Esophagus muscularis mucosa (tissue), 4 donors: ENCODE data around the gene HFM1.

Experiments
- EP300 ChIP-seq: sonication (generic); formaldehyde crosslinking; IDR thresholded peaks from one replicate; pipeline ENCODE4 v1.6.1; 2017; ENCODE audit warnings: antibody characterized with exemption
- POLR2A ChIP-seq: fragments of 450-650 bp; IDR thresholded peaks from one replicate; pipeline ENCODE4 v1.6.1; 2017; ENCODE audit warnings: antibody characterized with exemption, moderate library complexity, mild to moderate bottlenecking, low read depth
- POLR2AphosphoS5 ChIP-seq, 2 donors: sonication (generic); formaldehyde crosslinking; IDR thresholded peaks; one replicate each; pipeline ENCODE4 v1.6.1; 2017; ENCODE audit warnings: antibody characterized with exemption in 2 of 2
- TF ChIP-seq, protein P1 (sequence below), 3 experiments: fragments of 200-600 bp in 2 of 3; fragments of 450-650 bp in 1 of 3; sonication (generic) in 2 of 3; IDR thresholded peaks; one replicate each; pipeline ENCODE4 v1.5.1; 2017 to 2019; ENCODE audit warnings: antibody characterized with exemption in 3 of 3, mild to moderate bottlenecking in 2 of 3, moderate library complexity in 1 of 3

- TF ChIP-seq, protein P1, sequence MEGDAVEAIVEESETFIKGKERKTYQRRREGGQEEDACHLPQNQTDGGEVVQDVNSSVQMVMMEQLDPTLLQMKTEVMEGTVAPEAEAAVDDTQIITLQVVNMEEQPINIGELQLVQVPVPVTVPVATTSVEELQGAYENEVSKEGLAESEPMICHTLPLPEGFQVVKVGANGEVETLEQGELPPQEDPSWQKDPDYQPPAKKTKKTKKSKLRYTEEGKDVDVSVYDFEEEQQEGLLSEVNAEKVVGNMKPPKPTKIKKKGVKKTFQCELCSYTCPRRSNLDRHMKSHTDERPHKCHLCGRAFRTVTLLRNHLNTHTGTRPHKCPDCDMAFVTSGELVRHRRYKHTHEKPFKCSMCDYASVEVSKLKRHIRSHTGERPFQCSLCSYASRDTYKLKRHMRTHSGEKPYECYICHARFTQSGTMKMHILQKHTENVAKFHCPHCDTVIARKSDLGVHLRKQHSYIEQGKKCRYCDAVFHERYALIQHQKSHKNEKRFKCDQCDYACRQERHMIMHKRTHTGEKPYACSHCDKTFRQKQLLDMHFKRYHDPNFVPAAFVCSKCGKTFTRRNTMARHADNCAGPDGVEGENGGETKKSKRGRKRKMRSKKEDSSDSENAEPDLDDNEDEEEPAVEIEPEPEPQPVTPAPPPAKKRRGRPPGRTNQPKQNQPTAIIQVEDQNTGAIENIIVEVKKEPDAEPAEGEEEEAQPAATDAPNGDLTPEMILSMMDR (IDR thresholded peaks at IDR 0.05), result no peak
- no peak for TF ChIP-seq POLR2A
- no peak for TF ChIP-seq EP300
- no peak for TF ChIP-seq POLR2AphosphoS5 (IDR thresholded peaks at IDR 0.05)
Measured at GRCh38 chr1:91386109-91386508, 18.5 kb downstream of the HFM1 start.
